PC-3 (cell line): Measurements from ENCODE around the gene DCTD. TPM values are rescaled to one million over a fixed set of nuclear protein-coding genes. Genes with fewer than 3 reads are reported as not detected.

Experiments
- ATAC-seq: fragments of 200-7000 bp; cut with Tn5 transposase; 2 replicates; pipeline ENCODE4 v1.9.1; 2020; ENCODE audit warnings: mild to moderate bottlenecking, moderate library complexity
- BruUV-seq: library from RNA; stranded (reverse); fragments of 400-500 nt; replicated peaks from 2 replicates; lab custom pipeline; 2021; lab: Mats Ljungman, UMichigan
- CTCF ChIA-PET: fragments of 300-600 bp; sonication (Branson Sonifier 250); formaldehyde crosslinking; loops from one replicate; lab custom pipeline; 2022; ENCODE audit warnings: antibody characterized with exemption; lab: Charles Lee
- POLR2A ChIA-PET: fragments of 300-600 bp; sonication (Branson Sonifier 250); formaldehyde crosslinking; loops from one replicate; lab custom pipeline; 2022; ENCODE audit warnings: antibody characterized with exemption; ENCODE audit not compliant: unreplicated experiment; lab: Charles Lee
- DNase-seq: peaks from one replicate; pipeline ENCODE4 v3.0.0-alpha.2; 2015
- H2AFZ ChIP-seq: fragments of 300-600 bp; sonication (generic); 2 replicates; pipeline ENCODE4 v1.6.0; 2016; ENCODE audit warnings: antibody characterized with exemption, low read length
- H3F3A ChIP-seq: fragments of 300-600 bp; sonication (generic); one replicate; pipeline ENCODE4 v1.6.0; 2017; ENCODE audit warnings: antibody characterized with exemption, low read length, control low read depth, mild to moderate bottlenecking; ENCODE audit not compliant: unreplicated experiment
- H3K27ac ChIP-seq: fragments of 300-600 bp; sonication (generic); 2 replicates; pipeline ENCODE4 v1.5.1; 2016; ENCODE audit warnings: mild to moderate bottlenecking, low read length
- H3K27me3 ChIP-seq: fragments of 300-600 bp; sonication (generic); 2 replicates; pipeline ENCODE4 v1.6.1; 2016; ENCODE audit warnings: low read length, mixed read lengths
- H3K36me3 ChIP-seq: fragments of 300-600 bp; sonication (generic); 2 replicates; pipeline ENCODE4 v1.6.1; 2016; ENCODE audit warnings: low read depth, mixed run types, low read length, mixed read lengths
- H3K4me1 ChIP-seq: fragments of 300-600 bp; sonication (generic); 2 replicates; pipeline ENCODE4 v1.5.1; 2016; ENCODE audit warnings: low read length; ENCODE audit not compliant: insufficient read depth
- H3K4me2 ChIP-seq: fragments of 300-600 bp; sonication (generic); 2 replicates; pipeline ENCODE4 v1.6.0; 2016; ENCODE audit warnings: low read length
- H3K4me3 ChIP-seq: fragments of 300-600 bp; sonication (generic); 2 replicates; pipeline ENCODE4 v1.5.1; 2016; ENCODE audit warnings: mild to moderate bottlenecking, low read length, mixed read lengths
- H3K79me2 ChIP-seq: fragments of 300-600 bp; sonication (generic); 2 replicates; pipeline ENCODE4 v1.6.1; 2017; ENCODE audit warnings: low read length, mixed read lengths
- H3K9ac ChIP-seq: fragments of 300-600 bp; sonication (generic); 2 replicates; pipeline ENCODE4 v1.6.0; 2016; ENCODE audit warnings: mild to moderate bottlenecking, low read length
- H3K9me2 ChIP-seq: fragments of 300-600 bp; sonication (generic); replicated peaks from 2 replicates; pipeline ENCODE4 v1.6.1; 2016; ENCODE audit warnings: mixed run types, low read length, mixed read lengths
- H3K9me3 ChIP-seq: fragments of 300-600 bp; sonication (generic); 2 replicates; pipeline ENCODE4 v1.6.1; 2016; ENCODE audit warnings: low read length, mixed read lengths
- H4K20me1 ChIP-seq: fragments of 300-600 bp; sonication (generic); 2 replicates; pipeline ENCODE4 v1.6.1; 2016; ENCODE audit warnings: low read length, mixed read lengths
- EZH2 ChIP-seq: fragments of 300-600 bp; sonication (generic); IDR thresholded peaks from one replicate; pipeline ENCODE4 v1.6.1; 2017; ENCODE audit warnings: antibody characterized with exemption, mild to moderate bottlenecking, low read length; ENCODE audit not compliant: unreplicated experiment
- EZH2phosphoT487 ChIP-seq: fragments of 300-600 bp; sonication (generic); IDR thresholded peaks from 2 replicates; pipeline ENCODE4 v1.6.1; 2018; ENCODE audit warnings: mild to moderate bottlenecking, antibody characterized with exemption, low read length, borderline replicate concordance
- intact Hi-C: fragments of 100-400 bp; cut with micrococcal nuclease; formaldehyde crosslinking; loops from 2 replicates; pipeline ENCODE4 v1.9.0; 2023
- total RNA-seq: library from RNA; depleted of rRNA; stranded (reverse); fragments of >200 nt; gene quantifications from 2 replicates; pipeline ENCODE4 v1.2.3, GENCODE V29; 2014
- TF ChIP-seq, protein P1 (sequence below): fragments of 300-600 bp; sonication (generic); conservative IDR thresholded peaks from 2 replicates; pipeline ENCODE4 v1.5.1; 2017; ENCODE audit warnings: antibody characterized with exemption, low read depth, mild to moderate bottlenecking, low read length

DCTD gene
- total RNA-seq, 1 experiment from 2014 or later = 58.1 TPM

DNA sequence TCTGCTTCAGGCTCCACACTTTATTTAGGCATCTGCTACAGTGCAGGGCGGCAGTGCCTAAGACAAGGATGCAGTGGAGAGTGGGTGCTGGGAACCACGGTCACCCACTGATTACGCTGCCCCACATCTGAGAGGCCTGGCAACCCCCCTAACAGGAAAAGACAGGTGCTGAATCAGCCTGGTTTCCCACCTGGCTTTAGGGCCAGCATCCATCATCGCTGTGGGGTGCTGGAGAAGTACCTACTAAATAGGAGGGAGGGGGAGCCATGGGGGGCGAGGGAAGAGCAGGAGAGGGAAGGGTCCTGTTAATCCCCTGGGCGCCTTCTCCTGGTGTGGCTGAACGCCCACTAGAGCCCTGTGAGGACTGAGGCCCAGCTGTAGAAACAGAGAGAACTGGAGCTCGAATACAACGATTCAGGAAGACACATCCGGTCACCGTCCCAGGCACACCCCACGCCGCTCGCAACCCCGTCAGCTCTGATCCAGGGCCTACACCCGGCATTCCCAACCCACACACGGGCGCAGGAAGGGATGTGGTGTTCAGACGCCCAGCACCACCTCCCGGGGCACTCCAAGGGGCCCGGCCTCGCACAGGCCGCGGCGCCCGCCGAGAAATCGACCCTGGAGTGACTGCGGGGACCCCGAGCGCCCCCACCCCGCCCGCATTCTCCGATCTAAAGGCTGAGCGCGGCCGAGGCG is 554 bp downstream of the DCTD start:
- H3K4me3 ChIP-seq = peak overlapping the region; percentile 73
- no peaks in the 10 kb centered on the region for H3K9me2 ChIP-seq
- TF ChIP-seq EZH2 = no peak
- TF ChIP-seq, protein P1, sequence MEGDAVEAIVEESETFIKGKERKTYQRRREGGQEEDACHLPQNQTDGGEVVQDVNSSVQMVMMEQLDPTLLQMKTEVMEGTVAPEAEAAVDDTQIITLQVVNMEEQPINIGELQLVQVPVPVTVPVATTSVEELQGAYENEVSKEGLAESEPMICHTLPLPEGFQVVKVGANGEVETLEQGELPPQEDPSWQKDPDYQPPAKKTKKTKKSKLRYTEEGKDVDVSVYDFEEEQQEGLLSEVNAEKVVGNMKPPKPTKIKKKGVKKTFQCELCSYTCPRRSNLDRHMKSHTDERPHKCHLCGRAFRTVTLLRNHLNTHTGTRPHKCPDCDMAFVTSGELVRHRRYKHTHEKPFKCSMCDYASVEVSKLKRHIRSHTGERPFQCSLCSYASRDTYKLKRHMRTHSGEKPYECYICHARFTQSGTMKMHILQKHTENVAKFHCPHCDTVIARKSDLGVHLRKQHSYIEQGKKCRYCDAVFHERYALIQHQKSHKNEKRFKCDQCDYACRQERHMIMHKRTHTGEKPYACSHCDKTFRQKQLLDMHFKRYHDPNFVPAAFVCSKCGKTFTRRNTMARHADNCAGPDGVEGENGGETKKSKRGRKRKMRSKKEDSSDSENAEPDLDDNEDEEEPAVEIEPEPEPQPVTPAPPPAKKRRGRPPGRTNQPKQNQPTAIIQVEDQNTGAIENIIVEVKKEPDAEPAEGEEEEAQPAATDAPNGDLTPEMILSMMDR = no peak
- no peak for TF ChIP-seq EZH2phosphoT487
- H3K9ac ChIP-seq = peak overlapping the region; percentile 86
- ChIA-PET CTCF (no interaction called here), POLR2A (no interaction called here)
- H3K36me3 ChIP-seq = no peaks in the 10 kb centered on the region
- no peak overlapping the region for H3K27ac ChIP-seq
- H2AFZ ChIP-seq = peak overlapping the region; percentile 81
- no peaks in the 10 kb centered on the region for H3F3A ChIP-seq
- no peaks in the 10 kb centered on the region for H3K9me3 ChIP-seq
- ATAC-seq (peak; percentile 56), DNase-seq (peak; percentile 38)
- intact Hi-C loops = no loop called here
- peaks cover 18% of the 10 kb centered on the region for H3K4me1 ChIP-seq
- no peaks in the 10 kb centered on the region for H4K20me1 ChIP-seq
- H3K79me2 ChIP-seq = peaks cover 29% of the 10 kb centered on the region
- no peaks in the 10 kb centered on the region for H3K27me3 ChIP-seq
- H3K4me2 ChIP-seq = peak overlapping the region; percentile 91
- no TSS peak for BruUV-seq

DNA sequence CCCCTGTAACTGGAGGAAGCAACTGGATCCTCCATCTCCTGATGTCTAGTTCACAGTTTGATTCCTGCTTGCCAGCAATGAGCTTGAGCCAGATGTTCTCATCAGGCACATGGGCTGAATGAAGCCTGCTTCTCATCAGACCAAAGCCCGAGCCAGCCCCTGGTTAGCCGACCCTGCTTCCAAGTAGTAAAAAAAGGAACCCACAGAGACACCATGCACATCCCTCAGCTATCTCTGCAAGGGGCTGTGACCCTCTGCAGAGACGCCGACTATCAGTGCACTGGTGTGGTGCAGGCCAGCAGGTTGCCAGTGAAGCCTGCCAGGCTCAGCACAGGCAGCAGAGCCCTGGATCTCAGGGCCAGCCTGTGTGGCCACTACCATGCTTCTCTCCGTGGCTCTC is 2.8 kb downstream of the DCTD start:
- no peak overlapping the region for H3K4me3 ChIP-seq
- POLR2A ChIA-PET = interaction anchor here (0.5 kb wide), 1 partner anchor 49 kb away, joined by 3 read pairs; no protein-coding TSS in a partner anchor
- no peaks in the 10 kb centered on the region for H3K9me3 ChIP-seq
- peaks cover 18% of the 10 kb centered on the region for H3K4me1 ChIP-seq
- no peaks in the 10 kb centered on the region for H3K36me3 ChIP-seq
- DNase-seq (no peak), ATAC-seq (no peak)
- no peaks in the 10 kb centered on the region for H3K9me2 ChIP-seq
- no peak overlapping the region for H3K9ac ChIP-seq
- no peak overlapping the region for H3K4me2 ChIP-seq
- no peaks in the 10 kb centered on the region for H3F3A ChIP-seq
- no peak for TF ChIP-seq EZH2
- no peak for TF ChIP-seq EZH2phosphoT487
- TF ChIP-seq, protein P1 = no peak
- peaks cover 29% of the 10 kb centered on the region for H3K79me2 ChIP-seq
- H3K27ac ChIP-seq = no peak overlapping the region
- CTCF ChIA-PET = no interaction called here
- no peaks in the 10 kb centered on the region for H4K20me1 ChIP-seq
- intact Hi-C loops = no loop called here
- no TSS peak for BruUV-seq
- H3K27me3 ChIP-seq = no peaks in the 10 kb centered on the region
- no peak overlapping the region for H2AFZ ChIP-seq

DNA sequence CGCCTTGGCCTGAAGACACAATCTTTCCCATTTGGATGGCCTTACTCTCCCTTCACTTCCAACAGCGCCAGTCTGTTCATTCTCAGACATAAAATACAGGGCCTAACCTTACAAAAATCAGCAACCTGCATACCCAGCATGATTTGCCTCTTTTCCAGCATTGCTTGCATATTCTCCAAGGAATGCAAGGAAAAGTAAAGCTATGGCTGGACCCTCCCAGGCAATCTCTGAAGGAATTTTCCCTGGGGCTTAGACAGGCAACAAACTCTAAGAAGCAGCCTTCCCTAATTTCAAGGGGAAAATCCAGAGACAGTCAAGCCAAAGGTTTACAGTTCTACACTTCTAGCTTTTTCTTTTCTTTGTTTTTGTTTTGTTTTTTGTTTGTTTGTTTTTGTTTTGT is 3.6 kb downstream of the DCTD start:
- CTCF ChIA-PET = no interaction called here
- no TSS peak for BruUV-seq
- POLR2A ChIA-PET = no interaction called here
- H3K9me3 ChIP-seq = no peaks in the 10 kb centered on the region
- H3K27ac ChIP-seq = no peak overlapping the region
- H3K36me3 ChIP-seq = no peaks in the 10 kb centered on the region
- H4K20me1 ChIP-seq = no peaks in the 10 kb centered on the region
- no peaks in the 10 kb centered on the region for H3F3A ChIP-seq
- DNase-seq (no peak), ATAC-seq (no peak)
- peaks cover 29% of the 10 kb centered on the region for H3K79me2 ChIP-seq
- TF ChIP-seq, protein P1 = no peak
- no peak for TF ChIP-seq EZH2phosphoT487
- no peak for TF ChIP-seq EZH2
- H3K9me2 ChIP-seq = no peaks in the 10 kb centered on the region
- H3K27me3 ChIP-seq = no peaks in the 10 kb centered on the region
- no peak overlapping the region for H2AFZ ChIP-seq
- intact Hi-C loops = no loop called here
- H3K9ac ChIP-seq = no peak overlapping the region
- H3K4me2 ChIP-seq = no peak overlapping the region; the same call in 1 of the 2 replicates
- no peak overlapping the region for H3K4me3 ChIP-seq
- H3K4me1 ChIP-seq = peaks cover 18% of the 10 kb centered on the region
